GM21825 (cell line): ENCODE results near the gene ANKS1B.
A peak's percentile ranks its signal among the peaks of the same experiment; 100 is the strongest.
"Not testable (repeated sequence)": the region's sequence is repeated elsewhere in the genome, so short reads cannot be mapped to it uniquely, and the experiment has no call there.

ENCODE experiments used
- ATAC-seq: cut with Tn5 transposase; IDR thresholded peaks from one replicate; pipeline ENCODE4 v1.9.1; 2021; ENCODE audit warnings: mild to moderate bottlenecking, moderate library complexity; ENCODE audit not compliant: unreplicated experiment

Gene ANKS1B

GRCh38 chr12:99709619-99710018 lies 275.1 kb downstream of the ANKS1B start:
- ATAC-seq, result no peak

- no peak for ATAC-seq
Observed at GRCh38 chr12:99709116-99709515, 275.6 kb downstream of the ANKS1B start.

GRCh38 chr12:99707883-99708282 lies 276.9 kb downstream of the ANKS1B start:
- no peak for ATAC-seq

GRCh38 chr12:99706736-99707473 lies 277.8 kb downstream of the ANKS1B start:
- no peak for ATAC-seq

GRCh38 chr12:99704458-99704857 lies 280.3 kb downstream of the ANKS1B start:
- no peak for ATAC-seq

GRCh38 chr12:99704036-99704435 lies 280.7 kb downstream of the ANKS1B start:
- ATAC-seq, result no peak

GRCh38 chr12:99700032-99700431 lies 284.7 kb downstream of the ANKS1B start:
- ATAC-seq, result no peak

GRCh38 chr12:99695050-99695449 lies 289.7 kb downstream of the ANKS1B start:
- no peak for ATAC-seq

- no peak for ATAC-seq
Observed at GRCh38 chr12:99686142-99686541, 298.6 kb downstream of the ANKS1B start.

GRCh38 chr12:99680276-99680675 lies 304.5 kb downstream of the ANKS1B start:
- no peak for ATAC-seq

- ATAC-seq, result no peak
Observed at GRCh38 chr12:99670635-99671034, 314.1 kb downstream of the ANKS1B start.

GRCh38 chr12:99658671-99659349 lies 325.9 kb downstream of the ANKS1B start:
- no peak for ATAC-seq

GRCh38 chr12:99649551-99649950 lies 335.2 kb downstream of the ANKS1B start:
- ATAC-seq, result no peak

GRCh38 chr12:99648183-99648582 lies 336.6 kb downstream of the ANKS1B start:
- ATAC-seq, result no peak

GRCh38 chr12:99647453-99647852 lies 337.3 kb downstream of the ANKS1B start, which contains the start of gene GARIN6:
Gene GARIN6 (plus strand): TSS chr12:99647753. CDS start chr12:99648175, 422 bp downstream.
- no peak for ATAC-seq

GRCh38 chr12:99644629-99645028 lies 340.1 kb downstream of the ANKS1B start:
- ATAC-seq, result no peak

GRCh38 chr12:99627459-99627858 lies 357.3 kb downstream of the ANKS1B start:
- ATAC-seq, result no peak

GRCh38 chr12:99624591-99624990 lies 360.1 kb downstream of the ANKS1B start:
- not testable (repeated sequence) for ATAC-seq

- no peak for ATAC-seq
Observed at GRCh38 chr12:99620159-99620479, 364.6 kb downstream of the ANKS1B start.

GRCh38 chr12:99619389-99620158 lies 365.2 kb downstream of the ANKS1B start:
- ATAC-seq, result peak; percentile 90

GRCh38 chr12:99618657-99619056 lies 366.1 kb downstream of the ANKS1B start:
- ATAC-seq, result no peak

GRCh38 chr12:99611599-99611998 lies 373.1 kb downstream of the ANKS1B start:
- ATAC-seq, result no peak
